OCI-LY1 (cell line): ENCODE data around the gene PTPN11.

ENCODE experiments used
- CTCF ChIP-seq: fragments of 200-600 bp; sonication (generic), shearing (Covaris generic); IDR thresholded peaks from 2 replicates; pipeline ENCODE4 v1.5.1; 2017; ENCODE audit warnings: mild to moderate bottlenecking, antibody characterized with exemption, low read length, moderate library complexity, mixed read lengths
- EZH2 ChIP-seq: fragments of 200-600 bp; sonication (generic), shearing (Covaris generic); IDR thresholded peaks from 2 replicates; pipeline ENCODE4 v1.8.0; 2017; ENCODE audit warnings: borderline replicate concordance, mixed run types, mild to moderate bottlenecking, antibody characterized with exemption, low read length, moderate library complexity, mixed read lengths

GRCh38 chr12:112518365-112518735 is 99.6 kb downstream of the PTPN11 start:
- TF ChIP-seq EZH2 (no peak), CTCF (no peak)
